Keratinocyte (primary cell): ENCODE measurements around the gene FANCC. TPM values are rescaled to one million over a fixed set of nuclear protein-coding genes. Genes with fewer than 3 reads are reported as not detected.

Experiments used
- DNase-seq: peaks from one replicate; pipeline ENCODE4 v3.0.0-alpha.2; 2011; ENCODE audit warnings: low read depth, missing footprints, low spot score
- FAIRE-seq: peaks from 2 replicates; lab custom pipeline; 2011; peaks lifted over from hg19 to GRCh38; lab: Jason Lieb, UNC
- H2AFZ ChIP-seq: 2 replicates; pipeline ENCODE4 v1.6.0; 2012; ENCODE audit warnings: low read length, control low read depth, inconsistent platforms; ENCODE audit not compliant: control insufficient read depth
- H3K27ac ChIP-seq: 2 replicates; pipeline ENCODE4 v1.5.1; 2011; ENCODE audit warnings: low read length; ENCODE audit not compliant: control insufficient read depth, insufficient read depth
- H3K27me3 ChIP-seq: 3 replicates; pipeline ENCODE4 v1.6.0; 2011; ENCODE audit warnings: low read length; ENCODE audit not compliant: control insufficient read depth, insufficient read depth; ENCODE audit errors: extremely low read depth
- H3K36me3 ChIP-seq, 2 experiments: 2 replicates in 1 of 2; 3 replicates in 1 of 2; pipeline ENCODE4 v1.5.1; 2011; ENCODE audit warnings: low read length in 2 of 2, mild to moderate bottlenecking in 1 of 2; ENCODE audit not compliant: control insufficient read depth in 2 of 2, insufficient read depth in 2 of 2; ENCODE audit errors: extremely low read depth in 1 of 2
- H3K4me1 ChIP-seq: 3 replicates; pipeline ENCODE4 v1.5.1; 2011; ENCODE audit warnings: low read length; ENCODE audit not compliant: control insufficient read depth, insufficient read depth; ENCODE audit errors: extremely low read depth
- H3K4me2 ChIP-seq: 3 replicates; pipeline ENCODE4 v1.6.0; 2011; ENCODE audit warnings: low read depth, low read length; ENCODE audit not compliant: control insufficient read depth, insufficient read depth; ENCODE audit errors: extremely low read depth
- H3K4me3 ChIP-seq, 3 experiments: fragments of 200-600 bp in 1 of 3; sonication (generic) in 1 of 3; 2 replicates in 2 of 3; 3 replicates in 1 of 3; pipeline ENCODE4 v1.5.1; 2011 to 2016; ENCODE audit warnings: low read length in 3 of 3, mild to moderate bottlenecking in 3 of 3, control low read depth in 2 of 3, inconsistent platforms in 1 of 3, low read depth in 1 of 3, mixed read lengths in 1 of 3, mixed run types in 1 of 3, moderate library complexity in 1 of 3; ENCODE audit not compliant: control insufficient read depth in 2 of 3, insufficient read depth in 2 of 3; ENCODE audit errors: extremely low read depth in 1 of 3
- H3K79me2 ChIP-seq: 2 replicates; pipeline ENCODE4 v1.6.0; 2012; ENCODE audit warnings: low read length; ENCODE audit not compliant: control insufficient read depth, insufficient read depth
- H3K9ac ChIP-seq: 3 replicates; pipeline ENCODE4 v1.6.0; 2011; ENCODE audit warnings: low read length; ENCODE audit not compliant: control insufficient read depth, insufficient read depth; ENCODE audit errors: extremely low read depth
- H3K9me1 ChIP-seq: 3 replicates; pipeline ENCODE4 v1.6.0; 2011; ENCODE audit warnings: low read length; ENCODE audit not compliant: control insufficient read depth, insufficient read depth; ENCODE audit errors: extremely low read depth
- H3K9me3 ChIP-seq: 2 replicates; pipeline ENCODE4 v1.5.1; 2012; ENCODE audit warnings: low read depth, low read length; ENCODE audit not compliant: control insufficient read depth
- H4K20me1 ChIP-seq: 3 replicates; pipeline ENCODE4 v1.6.0; 2011; ENCODE audit warnings: low read length; ENCODE audit not compliant: control insufficient read depth, insufficient read depth; ENCODE audit errors: extremely low read depth
- EZH2 ChIP-seq: IDR thresholded peaks from one replicate; pipeline ENCODE4 v1.6.1; 2012; ENCODE audit warnings: inconsistent platforms, mild to moderate bottlenecking, low read length, moderate library complexity
- dilution Hi-C: fragments of 300-500 bp; cut with MboI; formaldehyde crosslinking; loops from one replicate; pipeline ENCODE4 v1.7.0; 2020; ENCODE audit warnings: low sequenced_read_pairs; ENCODE audit not compliant: extremely low pct_ligation_motif_present
- polyA plus RNA-seq, 5 experiments: library from polyadenylated mRNA; depleted of rRNA in 3 of 5; stranded (reverse) in 3 of 5; stranded (forward) in 1 of 5; unstranded in 1 of 5; fragments of >200 nt; gene quantifications; 1 replicate in 1 of 5; 2 replicates in 3 of 5; 3 replicates in 1 of 5; pipeline versions ENCODE4 v1.2.1 to v1.2.3, GENCODE V29; 2011 to 2012; ENCODE audit warnings: missing spikeins in 2 of 5, low read depth in 1 of 5, low replicate concordance in 1 of 5
- TF ChIP-seq, protein P1 (sequence below), 3 experiments: IDR thresholded peaks in 1 of 3; conservative IDR thresholded peaks in 1 of 3; optimal IDR thresholded peaks in 1 of 3; 2 replicates in 2 of 3; 3 replicates in 1 of 3; pipeline versions ENCODE3 to v1.5.1; 2011; ENCODE audit warnings: low read length in 3 of 3, mild to moderate bottlenecking in 3 of 3, moderate library complexity in 2 of 3, control low read depth in 1 of 3, inconsistent platforms in 1 of 3; ENCODE audit not compliant: insufficient read depth in 2 of 3; ENCODE audit errors: extremely low read depth in 1 of 3

The FANCC gene
- polyA plus RNA-seq, 1 donor (not counting 4 experiments of a cell fraction or from before 2014, with no cell fraction given), result 8.3 TPM

GRCh38 chr9:95100071-95100627 lies 217.4 kb downstream of the FANCC start:
- H3K4me1 ChIP-seq, result peaks cover 49% of the 10 kb centered on the region

DNA sequence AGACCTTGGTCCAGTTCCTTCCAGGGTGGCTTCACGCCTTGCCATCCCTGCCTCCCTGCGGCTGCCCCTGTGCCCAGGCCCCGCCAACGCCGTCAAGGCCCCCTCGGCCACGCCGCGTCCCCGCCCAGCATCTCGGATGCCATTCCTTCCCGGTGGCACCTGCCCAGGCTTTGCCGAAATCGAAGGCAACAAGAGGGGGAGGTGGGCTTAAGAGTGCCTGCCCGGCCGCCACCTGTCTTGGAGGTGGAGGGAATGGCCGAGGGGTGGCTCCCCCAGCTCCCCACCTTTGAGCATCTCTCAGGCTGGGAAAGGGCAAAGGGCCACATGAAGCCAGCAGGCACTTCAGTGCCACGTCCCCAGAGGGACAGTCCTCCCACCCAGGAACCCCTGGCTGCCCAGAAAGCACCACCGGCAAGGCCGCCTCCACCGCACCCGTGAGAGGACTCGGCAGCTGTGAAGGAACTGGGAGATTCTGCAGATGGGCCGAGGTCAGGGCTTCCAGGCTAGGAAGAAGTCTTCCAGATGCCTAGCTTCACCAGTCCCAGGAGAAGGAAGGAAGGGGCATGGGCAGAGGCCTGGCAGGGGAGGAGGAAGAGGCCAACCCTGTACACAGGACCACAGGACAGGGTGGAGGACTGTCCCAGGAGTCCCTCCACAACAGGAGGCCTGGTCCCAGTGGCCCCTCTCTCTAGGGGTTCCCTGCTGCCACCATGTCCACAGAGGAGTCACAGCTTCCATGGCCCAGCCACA lies 218.0 kb downstream of the FANCC start:
- no peak for DNase-seq
- H3K79me2 ChIP-seq, result no peaks in the 10 kb centered on the region
- TF ChIP-seq, protein P1, sequence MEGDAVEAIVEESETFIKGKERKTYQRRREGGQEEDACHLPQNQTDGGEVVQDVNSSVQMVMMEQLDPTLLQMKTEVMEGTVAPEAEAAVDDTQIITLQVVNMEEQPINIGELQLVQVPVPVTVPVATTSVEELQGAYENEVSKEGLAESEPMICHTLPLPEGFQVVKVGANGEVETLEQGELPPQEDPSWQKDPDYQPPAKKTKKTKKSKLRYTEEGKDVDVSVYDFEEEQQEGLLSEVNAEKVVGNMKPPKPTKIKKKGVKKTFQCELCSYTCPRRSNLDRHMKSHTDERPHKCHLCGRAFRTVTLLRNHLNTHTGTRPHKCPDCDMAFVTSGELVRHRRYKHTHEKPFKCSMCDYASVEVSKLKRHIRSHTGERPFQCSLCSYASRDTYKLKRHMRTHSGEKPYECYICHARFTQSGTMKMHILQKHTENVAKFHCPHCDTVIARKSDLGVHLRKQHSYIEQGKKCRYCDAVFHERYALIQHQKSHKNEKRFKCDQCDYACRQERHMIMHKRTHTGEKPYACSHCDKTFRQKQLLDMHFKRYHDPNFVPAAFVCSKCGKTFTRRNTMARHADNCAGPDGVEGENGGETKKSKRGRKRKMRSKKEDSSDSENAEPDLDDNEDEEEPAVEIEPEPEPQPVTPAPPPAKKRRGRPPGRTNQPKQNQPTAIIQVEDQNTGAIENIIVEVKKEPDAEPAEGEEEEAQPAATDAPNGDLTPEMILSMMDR (optimal IDR thresholded peaks at IDR 0.05 in 1 of 3, IDR thresholded peaks at IDR 0.05 in 1 of 3, conservative IDR thresholded peaks at IDR 0.05 in 1 of 3; ENCODE audit: extremely low read depth in 1 of 3, insufficient read depth in 2 of 3, low read length in 3 of 3), result no peak
- TF ChIP-seq EZH2, result no peak
- peak overlapping the region; percentile 99 for H3K27ac ChIP-seq
- dilution Hi-C loops, result no loop called here
- FAIRE-seq, result no peak
- peaks cover 4% of the 10 kb centered on the region for H3K9me1 ChIP-seq
- H3K36me3 ChIP-seq, result peaks cover 0 to 1% of the 10 kb centered on the region in 2 experiments
- H2AFZ ChIP-seq, result no peak overlapping the region
- H3K4me1 ChIP-seq, result peaks cover 43% of the 10 kb centered on the region
- no peaks in the 10 kb centered on the region for H3K9me3 ChIP-seq
- H4K20me1 ChIP-seq, result no peaks in the 10 kb centered on the region
- H3K4me3 ChIP-seq, result no peak overlapping the region
- H3K4me2 ChIP-seq, result no peak overlapping the region
- H3K27me3 ChIP-seq, result no peaks in the 10 kb centered on the region
- H3K9ac ChIP-seq, result peak overlapping the region; percentile 53

More at GRCh38 chr9:95100071-95100627, 217.4 kb downstream of the FANCC start:
- no peaks in the 10 kb centered on the region for H3K79me2 ChIP-seq
- dilution Hi-C loops, result no loop called here
- FAIRE-seq (peak; percentile 90), DNase-seq (no peak)
- peaks cover 4% of the 10 kb centered on the region for H3K9me1 ChIP-seq
- no peaks in the 10 kb centered on the region for H3K9me3 ChIP-seq
- H3K27ac ChIP-seq, result peak overlapping the region; percentile 99
- no peaks in the 10 kb centered on the region for H3K27me3 ChIP-seq
- H4K20me1 ChIP-seq, result no peaks in the 10 kb centered on the region
- peaks cover 0 to 1% of the 10 kb centered on the region in 2 experiments for H3K36me3 ChIP-seq
- H3K4me3 ChIP-seq, result no peak overlapping the region
- no peak for TF ChIP-seq EZH2
- no peak overlapping the region for H2AFZ ChIP-seq
- peak overlapping the region; percentile 63 for H3K4me2 ChIP-seq
- peak overlapping the region; percentile 79 for H3K9ac ChIP-seq
